HG03039 (cell line): ENCODE measurements around the gene HMG20A.

Experiments
- ATAC-seq: cut with Tn5 transposase; IDR thresholded peaks from one replicate; pipeline ENCODE4 v1.9.1; 2021; ENCODE audit warnings: mild to moderate bottlenecking, moderate library complexity; ENCODE audit not compliant: unreplicated experiment

HMG20A gene

DNA sequence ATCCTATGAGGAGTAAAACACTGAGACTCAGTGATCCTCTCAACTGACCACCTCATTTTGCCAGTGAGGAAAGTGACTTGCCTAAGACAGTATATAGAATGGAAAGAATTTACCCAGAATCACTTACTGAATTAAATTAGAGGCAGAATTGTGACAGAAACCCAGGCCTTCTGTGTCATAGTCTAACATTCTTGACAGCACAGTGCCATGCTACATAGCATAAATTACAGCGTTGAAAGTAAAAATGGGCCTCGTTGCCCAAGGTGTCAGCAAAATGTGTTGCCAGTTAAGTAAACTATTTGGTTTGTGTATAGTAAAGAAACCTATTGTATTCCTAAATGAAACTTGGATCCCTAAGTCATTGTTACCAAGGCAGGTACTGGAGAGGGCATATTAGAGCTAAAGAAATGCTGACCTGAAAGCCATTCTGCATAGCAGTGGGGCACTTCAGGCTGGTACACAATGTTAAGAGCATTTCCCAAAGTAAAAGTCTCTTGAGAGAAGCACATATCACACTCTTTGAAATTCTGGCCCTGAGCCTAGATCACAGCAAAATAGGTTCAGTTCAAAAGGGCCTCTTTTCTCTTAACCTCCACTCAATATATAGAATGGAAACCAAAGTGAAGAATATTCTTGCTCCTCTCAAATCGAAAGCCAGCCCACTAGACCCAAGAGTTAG is 53.8 kb downstream of the HMG20A start:
- no peak for ATAC-seq

DNA sequence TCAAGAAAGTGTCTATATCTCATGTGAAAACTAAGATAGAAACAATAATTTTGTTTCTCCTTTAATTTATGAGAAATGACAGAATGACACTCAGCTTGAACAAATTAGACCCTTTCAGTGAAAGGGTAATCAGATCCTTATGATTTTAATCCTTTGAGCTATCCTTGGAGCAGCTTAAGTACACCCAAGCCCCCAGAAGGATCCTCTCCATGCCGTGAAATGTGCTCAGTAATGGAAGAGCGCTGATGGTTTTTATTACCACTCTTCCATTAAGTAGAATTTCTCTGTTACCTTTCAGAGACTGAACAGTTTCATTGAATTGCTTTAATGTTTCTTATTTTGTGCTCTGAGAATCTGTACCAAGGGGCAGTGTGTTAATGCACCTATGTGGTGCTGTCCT is 54.3 kb downstream of the HMG20A start:
- ATAC-seq = no peak

DNA sequence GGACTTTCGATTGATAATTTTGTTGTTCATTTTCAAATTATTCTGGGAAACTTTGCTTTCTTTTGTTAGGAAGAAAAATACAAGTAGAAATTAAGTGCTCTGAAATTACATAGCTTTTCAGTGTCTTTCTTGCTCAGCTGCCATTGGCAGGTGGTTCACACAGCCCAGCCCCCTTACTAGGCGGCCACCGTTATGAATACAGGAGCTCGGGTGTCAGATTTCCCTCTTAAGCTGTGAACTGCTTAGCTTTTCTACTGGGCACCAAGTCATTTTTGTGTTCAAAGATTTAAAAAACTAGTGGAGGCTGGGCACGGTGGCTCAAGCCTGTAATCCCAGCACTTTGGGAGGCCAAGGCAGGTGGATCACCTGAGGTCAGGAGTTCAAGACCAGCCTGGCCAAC is 55.2 kb downstream of the HMG20A start:
- no peak for ATAC-seq

DNA sequence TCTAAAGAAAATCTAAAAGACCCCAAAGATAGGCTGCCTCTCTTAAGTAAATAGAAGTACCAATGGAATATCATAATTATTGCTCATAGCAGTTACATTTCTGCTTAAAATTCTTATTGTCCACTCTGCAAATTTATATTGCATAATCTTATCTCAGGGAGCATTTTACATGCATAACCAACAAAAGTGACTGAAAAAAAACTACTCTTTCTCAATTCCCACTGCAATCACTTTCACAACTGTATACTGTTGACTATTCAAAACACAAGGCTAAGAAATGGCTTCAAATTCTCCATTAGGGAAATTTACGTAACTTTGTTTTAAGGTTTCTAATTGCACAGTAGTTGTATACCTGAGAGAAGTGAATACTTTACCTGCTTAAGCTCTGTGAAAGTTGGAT is 56.3 kb downstream of the HMG20A start:
- no peak for ATAC-seq

DNA sequence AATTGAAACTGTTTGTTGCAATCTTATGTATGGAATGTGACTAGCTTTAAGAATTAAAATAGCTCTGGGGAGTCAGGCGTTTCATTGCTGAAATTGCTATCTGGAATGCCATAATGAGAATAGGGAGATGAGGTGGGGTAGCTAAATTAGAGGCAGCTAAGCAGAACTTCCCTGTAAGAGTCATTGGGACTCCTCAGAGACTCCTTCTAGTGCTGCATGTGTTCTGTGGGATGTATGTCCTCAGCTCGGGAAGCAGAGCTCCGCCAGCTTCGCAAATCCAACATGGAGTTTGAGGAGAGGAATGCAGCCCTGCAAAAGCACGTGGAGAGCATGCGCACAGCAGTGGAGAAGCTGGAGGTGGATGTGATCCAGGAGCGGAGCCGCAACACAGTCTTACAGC is 57.4 kb downstream of the HMG20A start:
- no peak for ATAC-seq

DNA sequence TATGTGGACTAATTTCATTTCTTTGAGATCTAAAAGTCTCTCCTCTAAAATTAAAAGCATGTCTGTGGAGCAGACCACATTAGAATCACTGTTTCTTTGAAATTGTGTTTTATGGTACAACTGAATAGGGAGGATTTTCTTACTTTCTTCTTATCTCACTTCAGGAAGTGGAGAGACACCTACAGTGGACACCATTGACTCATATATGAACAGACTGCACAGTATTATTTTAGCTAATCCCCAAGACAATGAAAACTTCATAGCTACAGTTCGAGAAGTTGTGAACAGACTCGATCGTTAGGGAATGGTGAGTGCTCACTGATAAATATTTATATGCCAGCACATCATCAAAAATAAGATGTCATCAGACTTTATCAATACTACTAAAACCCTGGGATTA is 58.3 kb downstream of the HMG20A start:
- ATAC-seq = no peak

DNA sequence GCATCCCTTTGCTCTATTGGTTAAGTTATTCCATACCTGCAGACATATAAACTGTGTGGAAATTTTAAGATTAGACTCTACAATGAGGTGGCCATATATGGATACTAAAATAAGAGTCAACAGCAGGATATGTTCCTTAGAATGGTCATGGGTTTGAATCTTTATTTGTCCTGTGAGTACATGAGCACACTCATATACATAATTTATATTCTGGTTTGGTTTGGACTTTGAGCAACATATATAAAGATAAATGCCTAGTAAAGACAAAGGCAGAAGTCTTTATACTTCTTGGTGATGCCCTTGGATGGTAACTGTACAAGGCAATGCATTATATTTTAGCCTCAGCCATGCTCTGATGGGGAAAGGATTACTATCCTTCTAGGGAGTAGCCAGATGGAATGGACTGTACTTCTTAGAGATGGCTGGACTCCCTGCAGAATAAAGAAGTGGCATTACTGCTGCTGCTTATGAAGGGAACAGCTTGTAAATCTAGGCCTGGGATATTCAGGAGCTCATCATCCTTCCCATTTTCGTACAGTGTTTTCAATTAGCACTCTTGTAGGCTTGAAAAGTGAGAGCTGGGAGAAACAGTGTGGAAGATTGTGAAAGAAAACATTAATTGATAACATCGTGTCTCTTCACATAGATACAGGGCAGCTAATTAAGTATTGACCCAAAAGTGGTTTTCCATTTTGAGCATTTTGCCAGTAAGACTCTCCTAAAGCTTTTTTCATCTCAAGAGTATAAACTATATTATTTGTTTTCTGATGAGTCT is 60.4 kb downstream of the HMG20A start:
- no peak for ATAC-seq

DNA sequence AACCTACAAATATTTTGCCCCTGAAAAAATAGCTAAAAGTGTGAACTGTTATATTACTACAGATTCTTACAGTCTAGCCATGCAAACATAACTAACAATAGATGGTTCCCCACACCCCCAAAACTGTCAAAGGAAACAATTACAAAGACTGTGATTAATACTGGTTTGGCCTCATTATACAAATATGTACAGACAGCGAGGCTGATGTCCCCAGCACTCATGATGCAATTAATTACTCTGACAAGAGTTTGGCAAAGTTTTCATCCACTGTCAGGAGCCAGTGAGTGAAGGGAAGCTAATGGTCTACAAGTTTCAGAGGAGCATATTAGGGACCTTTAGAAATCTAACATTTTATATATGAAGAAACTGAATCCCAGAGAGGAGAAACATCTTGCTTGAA is 61.0 kb downstream of the HMG20A start:
- no peak for ATAC-seq

DNA sequence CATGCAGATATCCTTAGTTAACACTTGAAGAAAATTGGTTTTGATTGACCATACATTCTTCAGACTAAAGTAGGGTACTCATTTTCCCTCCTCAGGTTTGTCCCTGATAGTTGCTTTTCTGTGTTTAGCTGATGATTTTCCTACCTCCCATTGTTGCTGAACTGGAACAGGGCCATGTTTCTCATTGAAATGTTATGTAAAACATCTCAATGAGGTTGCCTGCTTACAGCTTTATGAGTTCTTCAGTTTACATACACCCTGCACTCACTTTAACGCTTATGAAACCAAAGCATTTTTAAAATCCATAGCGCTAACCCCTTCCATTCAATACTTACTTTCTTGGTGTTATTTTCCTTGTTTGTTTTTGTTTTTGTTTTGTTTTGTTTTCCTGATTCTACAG is 61.9 kb downstream of the HMG20A start:
- ATAC-seq = no peak

DNA sequence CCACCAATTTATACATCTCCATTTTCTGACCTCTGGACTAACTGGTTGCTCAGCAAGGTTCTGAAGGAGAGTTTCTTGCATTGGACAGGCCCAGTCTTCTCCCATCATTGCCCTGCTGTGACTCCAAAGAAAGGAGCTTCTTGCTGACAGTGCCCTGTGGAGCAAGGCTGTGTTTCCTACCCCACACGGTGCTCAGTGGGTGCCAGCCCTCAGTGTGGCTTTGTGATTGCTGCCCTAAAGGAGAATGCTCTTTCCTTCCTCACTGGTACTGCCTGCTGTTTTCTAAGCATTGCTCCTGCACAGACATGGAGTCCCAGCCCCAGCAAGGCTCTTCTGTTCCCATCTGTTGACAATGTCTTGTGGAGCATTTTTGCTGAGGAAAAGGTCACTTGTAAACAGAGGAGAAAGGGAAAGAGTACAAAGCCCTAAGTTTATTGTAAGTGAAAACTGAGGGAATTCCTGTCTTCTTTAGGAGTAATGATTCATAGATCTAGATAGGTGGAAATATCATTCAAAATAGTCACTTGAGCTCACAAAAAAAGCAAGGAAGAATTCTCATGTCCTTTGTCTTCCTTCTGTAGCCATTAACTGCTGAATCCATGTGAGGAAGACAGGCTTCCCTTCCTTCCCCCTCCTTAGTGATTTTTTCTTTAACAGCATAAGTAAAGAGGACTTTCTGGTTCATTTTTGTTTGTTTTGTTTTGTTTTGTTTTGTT is 62.9 kb downstream of the HMG20A start:
- no peak for ATAC-seq

DNA sequence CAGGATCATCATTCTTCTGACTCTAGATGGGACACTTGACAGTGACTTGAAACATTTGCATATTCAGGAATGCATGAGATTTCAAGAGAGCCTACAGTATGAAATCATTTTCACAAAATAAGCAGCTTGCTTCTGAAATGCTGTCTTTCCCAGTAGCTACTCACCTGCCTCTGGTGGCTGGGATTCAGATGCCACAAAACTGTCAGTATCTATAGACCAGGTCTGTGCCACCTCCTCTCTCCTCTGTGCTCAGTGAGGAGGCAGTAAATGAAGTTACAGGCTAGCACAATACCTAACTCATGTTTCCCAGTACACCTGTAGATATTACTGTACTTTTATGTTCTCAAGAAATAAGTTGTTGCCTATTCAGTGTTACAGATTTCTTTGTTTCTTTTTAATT is 64.3 kb downstream of the HMG20A start:
- ATAC-seq = no peak

DNA sequence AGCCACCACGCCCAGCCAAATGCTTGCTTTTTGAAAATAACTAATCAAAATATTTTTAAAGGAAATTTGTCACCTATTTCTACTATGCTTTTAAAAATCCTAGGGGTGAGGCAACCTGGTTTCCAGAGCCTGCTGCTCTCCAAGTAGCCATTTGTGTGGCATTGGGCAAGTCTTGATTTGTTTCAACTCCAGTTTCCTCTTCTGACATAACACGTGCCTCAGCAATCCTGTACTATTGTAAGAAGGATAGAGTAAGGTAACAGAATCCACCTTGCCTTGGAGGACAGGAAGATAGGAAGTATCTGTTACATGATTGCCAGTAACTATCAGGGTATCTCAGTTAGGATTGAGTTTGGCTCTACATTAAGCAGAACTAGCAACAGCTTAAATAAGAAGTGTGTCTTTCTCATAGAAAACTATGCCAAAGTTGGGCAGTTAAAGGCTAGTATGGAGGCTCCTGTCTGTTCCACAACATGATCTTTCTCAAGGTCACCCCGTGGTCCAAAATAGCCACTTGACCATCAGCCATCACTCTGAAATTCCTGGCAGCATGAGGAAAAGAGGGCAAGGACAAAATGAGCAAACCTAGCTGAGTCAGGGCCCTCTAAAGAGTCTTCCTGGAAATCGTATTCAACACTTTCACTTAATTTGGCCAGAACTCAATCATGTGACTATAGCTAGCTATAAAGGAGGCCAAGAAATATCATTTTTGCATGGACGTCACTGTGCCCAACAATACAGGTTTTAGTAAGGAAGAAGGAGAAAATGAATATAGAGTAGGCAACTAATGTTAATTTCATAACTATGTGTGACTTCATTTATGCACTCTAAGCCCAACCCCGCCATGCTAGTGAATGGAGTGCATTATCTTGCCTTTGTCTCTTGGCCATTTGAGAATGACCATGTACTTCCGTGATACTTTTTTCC is 66.1 kb downstream of the HMG20A start:
- no peak for ATAC-seq

DNA sequence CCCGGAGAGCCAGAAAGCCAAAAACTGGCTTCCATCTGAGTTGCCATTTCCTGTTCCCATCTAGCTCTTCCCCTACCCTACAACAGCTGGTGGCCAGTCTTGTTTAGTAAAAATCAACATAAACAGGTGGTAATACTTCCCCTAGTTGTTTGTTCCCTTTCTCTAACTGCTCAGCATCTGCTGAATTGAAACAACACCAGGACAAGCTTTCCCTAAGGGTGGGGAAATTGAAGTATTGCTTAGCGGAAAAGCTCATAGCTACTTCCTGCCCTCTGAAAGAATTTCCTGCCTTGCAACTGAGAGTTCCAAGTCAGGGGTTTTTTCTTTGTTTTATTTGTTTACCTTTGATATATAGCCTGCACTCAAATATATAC is 66.8 kb downstream of the HMG20A start:
- no peak for ATAC-seq

DNA sequence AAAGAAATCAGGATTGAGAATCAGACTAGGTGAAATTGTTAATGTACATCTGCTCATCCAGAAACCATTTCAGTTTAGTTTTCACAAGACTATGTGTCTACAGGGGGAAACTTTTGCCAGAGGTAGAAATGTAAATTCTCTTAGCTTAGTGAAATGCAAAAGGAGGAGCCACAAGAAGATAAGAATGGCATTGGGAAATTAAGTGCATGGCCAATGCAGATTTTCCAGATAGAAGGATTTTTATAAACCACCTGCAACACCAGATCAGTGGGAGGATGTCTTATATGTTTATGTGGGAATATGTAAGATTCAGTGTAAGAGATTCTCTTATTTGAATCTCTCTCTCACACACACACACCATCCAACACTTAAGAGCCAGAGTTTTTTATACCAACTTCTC is 67.2 kb downstream of the HMG20A start:
- ATAC-seq = no peak

DNA sequence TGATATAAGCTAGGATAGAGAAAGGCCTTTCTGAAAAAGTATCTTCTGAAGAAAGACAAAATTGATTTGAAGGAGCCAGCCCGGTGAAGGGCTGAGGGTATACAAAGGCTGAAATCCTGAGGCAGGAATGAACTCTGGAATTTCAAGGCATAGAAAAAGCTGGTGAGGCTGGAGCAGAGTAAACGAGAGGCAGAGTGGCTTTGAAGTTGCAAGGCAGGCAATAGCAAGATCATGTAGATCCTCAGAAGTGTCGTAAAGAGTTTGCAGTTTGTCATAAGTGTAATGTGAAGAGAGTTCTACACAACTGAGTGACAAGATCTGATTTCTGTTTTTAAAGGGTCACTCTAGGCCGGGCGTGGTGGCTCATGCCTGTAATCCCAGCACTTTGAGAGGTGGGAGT is 69.0 kb downstream of the HMG20A start:
- ATAC-seq = no peak

DNA sequence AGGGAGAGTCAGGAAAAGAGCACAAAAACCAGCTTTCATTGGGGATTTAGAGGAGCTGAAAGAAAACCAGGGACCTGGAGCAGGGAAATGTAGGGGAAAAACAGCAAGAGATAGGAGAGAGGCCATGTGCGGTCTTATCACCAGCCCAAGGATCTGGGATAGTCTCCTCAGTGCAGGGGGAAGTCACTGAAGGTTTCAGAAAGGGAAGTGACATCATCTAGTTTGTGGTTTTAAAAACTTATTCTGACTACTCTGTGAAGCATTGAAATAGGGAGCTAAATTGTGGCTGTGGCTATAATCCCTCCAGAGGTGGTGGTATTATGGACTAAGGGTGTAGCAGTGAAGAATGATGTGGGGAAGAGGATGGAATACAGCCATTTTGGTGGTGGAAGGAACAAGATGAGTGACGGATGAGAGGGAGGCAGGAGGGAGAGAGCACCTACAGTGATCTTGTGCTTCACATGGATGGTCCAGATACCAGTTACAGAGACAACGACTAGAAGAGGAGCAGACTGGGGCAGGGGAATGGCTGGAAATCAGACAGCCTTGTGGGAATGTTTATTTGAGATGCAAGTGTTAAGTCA is 72.7 kb downstream of the HMG20A start:
- ATAC-seq = no peak

DNA sequence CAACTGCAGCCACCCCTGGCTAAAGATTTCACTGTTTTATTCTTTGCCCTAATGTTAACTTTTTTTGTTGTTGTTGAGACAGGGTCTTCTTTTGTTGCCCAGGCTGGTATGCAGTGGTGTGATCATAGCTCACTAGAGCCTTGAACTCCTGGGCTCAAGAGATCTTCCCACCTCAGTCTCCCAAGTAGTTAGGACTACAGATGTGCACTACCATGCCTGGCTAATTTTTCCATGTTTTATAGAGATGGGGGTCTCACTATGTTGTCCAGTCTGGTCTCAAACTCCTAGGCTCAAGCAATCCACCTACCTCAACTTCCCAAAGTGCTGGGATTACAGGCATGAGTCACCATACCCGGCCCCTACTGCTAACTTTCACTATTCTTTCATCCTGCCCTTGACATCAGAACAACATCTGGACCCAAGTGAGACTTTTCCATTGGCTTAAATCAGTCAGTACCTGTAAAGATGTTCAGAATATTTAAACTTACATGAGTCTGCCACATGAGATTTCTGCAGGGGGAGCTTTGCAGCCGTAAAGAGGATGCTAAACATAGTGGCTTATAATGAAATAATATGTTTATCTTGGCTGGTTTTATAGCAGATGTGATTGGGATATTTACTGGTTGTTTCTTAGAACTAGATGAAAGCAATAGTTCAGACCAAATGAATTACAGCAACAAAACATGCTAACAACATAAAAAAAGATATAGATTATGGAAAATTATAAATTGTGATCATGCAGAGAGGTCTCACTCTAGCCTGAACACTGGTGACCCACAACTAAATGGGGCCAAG is 73.6 kb downstream of the HMG20A start:
- ATAC-seq = no peak

DNA sequence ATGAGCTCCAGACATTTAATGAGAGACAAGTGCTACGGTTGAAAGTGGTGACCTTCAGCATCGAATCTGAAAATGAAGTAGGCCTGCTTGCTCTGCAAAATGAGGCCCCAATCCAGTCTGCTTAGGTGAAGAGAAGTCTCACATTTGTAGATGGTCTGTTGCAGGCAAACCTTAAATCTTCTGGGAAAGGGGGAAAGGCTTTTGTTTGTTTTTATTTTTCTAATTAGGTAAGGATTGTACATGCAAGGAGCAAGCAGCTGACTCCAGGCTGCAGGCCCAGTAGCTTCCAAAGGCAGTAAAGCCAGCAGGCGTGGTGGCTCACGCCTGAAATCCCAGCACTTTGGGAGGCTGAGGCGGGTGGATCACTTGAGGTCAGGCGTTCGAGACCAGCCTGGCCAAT is 74.3 kb downstream of the HMG20A start:
- no peak for ATAC-seq

DNA sequence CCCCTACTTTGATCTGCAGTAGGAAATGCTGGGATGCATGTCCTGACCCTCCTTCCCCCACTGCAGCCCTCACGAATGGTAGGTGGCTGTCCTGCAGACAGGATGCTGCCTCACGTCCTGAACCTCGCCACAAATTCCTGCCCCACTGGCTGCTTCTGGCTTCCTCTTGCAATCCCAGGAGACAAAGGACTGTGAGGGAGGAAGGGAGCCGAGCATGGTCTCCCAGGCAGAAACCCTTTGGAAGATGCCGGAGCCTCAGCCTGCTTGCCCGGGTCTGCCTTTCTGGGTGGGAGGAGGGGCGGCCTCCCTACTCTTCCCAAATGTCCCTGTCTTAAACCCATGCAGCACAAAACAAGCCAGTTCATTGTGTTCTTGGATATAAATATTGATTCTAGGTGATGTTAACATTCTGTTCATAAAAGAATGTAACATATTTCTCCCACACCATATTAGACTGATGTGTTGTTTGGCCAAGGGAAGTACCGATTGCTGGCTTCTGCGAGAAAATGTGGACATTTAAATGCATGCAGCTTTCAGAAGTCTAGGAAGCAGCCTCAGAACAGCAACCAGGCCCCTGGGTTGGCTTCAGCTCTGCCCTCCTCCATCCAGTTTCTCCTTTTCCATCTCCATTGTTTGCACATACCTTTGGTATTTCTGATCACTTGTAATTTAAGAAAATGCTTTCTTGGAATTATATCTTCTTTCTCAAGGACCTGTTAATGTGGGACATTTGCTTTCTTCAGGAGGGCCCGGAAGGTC is 75.3 kb downstream of the HMG20A start:
- ATAC-seq = no peak
